Pancreas (tissue), 10 donors: Measurements from ENCODE around the gene MRPL51. TPM values are rescaled to one million over a fixed set of nuclear protein-coding genes. Genes with fewer than 3 reads are reported as not detected.

ENCODE experiments used
- ATAC-seq, 4 donors: fragments of 200-7000 bp; cut with Tn5 transposase; one replicate each; pipeline versions ENCODE4 v1.8.0 to v1.9.1; 2020; ENCODE audit warnings: mild to moderate bottlenecking in 4 of 4, moderate library complexity in 4 of 4
- DNase-seq, 6 donors: peaks; one replicate each; pipeline ENCODE4 v3.0.0-alpha.2; 2020
- FAIRE-seq: peaks from 2 replicates; lab custom pipeline; 2012; peaks lifted over from hg19 to GRCh38; lab: Jason Lieb, UNC
- H3K27ac ChIP-seq, 4 donors: fragments of 200-600 bp; sonication (generic); 1 replicate in 3 of 4; 2 replicates in 1 of 4; pipeline versions ENCODE4 v1.5.0 to v1.8.0; 2020
- H3K27me3 ChIP-seq, 4 donors: fragments of 200-600 bp; one replicate each; pipeline ENCODE4 v1.8.0; 2021
- H3K36me3 ChIP-seq, 3 donors: fragments of 200-600 bp; sonication (generic) in 1 of 3; one replicate each; pipeline versions ENCODE4 v1.5.0 to v1.8.0; 2020 to 2021
- H3K4me1 ChIP-seq, 3 donors: fragments of 200-600 bp; one replicate each; pipeline ENCODE4 v1.8.0; 2021
- H3K4me3 ChIP-seq, 4 donors: fragments of 200-600 bp; sonication (generic) in 2 of 4; one replicate each; pipeline versions ENCODE4 v1.5.0 to v1.8.0; 2020 to 2021
- H3K9me3 ChIP-seq, 4 donors: fragments of 200-600 bp; one replicate each; pipeline ENCODE4 v1.8.0; 2021
- CTCF ChIP-seq, 4 donors: fragments of 200-600 bp; sonication (generic) in 3 of 4; IDR thresholded peaks; one replicate each; pipeline versions ENCODE4 v1.5.0 to v1.8.0; 2021; ENCODE audit warnings: antibody characterized with exemption in 4 of 4
- WGBS, 2 donors: extraction: QIAGEN DNeasy Blood & Tissue Kit; methylation state at CpG; one replicate each; pipeline ENCODE4 v1.1.7; 2013; 5-methylcytosine and 5-hydroxymethylcytosine counted together
- intact Hi-C, 3 donors: fragments of 100-400 bp; cut with DNase I; formaldehyde crosslinking; loops; one replicate each; pipeline versions ENCODE4 v1.11.1 to v1.14.2; 2022
- polyA plus RNA-seq, 2 donors: library from polyadenylated mRNA; stranded (reverse); fragments of 200-250 nt; gene quantifications; one replicate each; pipeline ENCODE4 v1.2.3, GENCODE V29; 2013
- total RNA-seq, 6 donors: library from RNA; stranded (reverse); fragmentation: NEBNext Ultra II Directional in 4 of 6; extraction: Animal tissue kit (Norgen Biotek cat#: 25700) in 4 of 6; gene quantifications; one replicate each; pipeline versions ENCODE4 v1.2.1 to v1.2.4, GENCODE V29; 2021 to 2023
- donor health status: healthy with polysubstance abuse.
- donor health status: DM: no; HTN: no; CAD: no; lungs with moderate emphysema.
- donor health status: DM: no; HTN: no; CAD: no.
- donor health status: control.
- donor health status: control.
- donor health status: Bipolar disorder and iron deficiency.
- donor health status: DM: yes; HTN: yes; CAD: no.
- donor health status: DM: no; HTN: no; CAD: no.
- donor health status: DM: no; HTN: no; CAD: no.
- donor health status: DM: yes; HTN: yes; CAD: no.

The MRPL51 gene
- 10 to 100 TPM; 66.3 to 79.7 (median 69.9) TPM for total RNA-seq
- 10 to 100 TPM; 30.6 to 64.7 TPM for polyA plus RNA-seq

DNA sequence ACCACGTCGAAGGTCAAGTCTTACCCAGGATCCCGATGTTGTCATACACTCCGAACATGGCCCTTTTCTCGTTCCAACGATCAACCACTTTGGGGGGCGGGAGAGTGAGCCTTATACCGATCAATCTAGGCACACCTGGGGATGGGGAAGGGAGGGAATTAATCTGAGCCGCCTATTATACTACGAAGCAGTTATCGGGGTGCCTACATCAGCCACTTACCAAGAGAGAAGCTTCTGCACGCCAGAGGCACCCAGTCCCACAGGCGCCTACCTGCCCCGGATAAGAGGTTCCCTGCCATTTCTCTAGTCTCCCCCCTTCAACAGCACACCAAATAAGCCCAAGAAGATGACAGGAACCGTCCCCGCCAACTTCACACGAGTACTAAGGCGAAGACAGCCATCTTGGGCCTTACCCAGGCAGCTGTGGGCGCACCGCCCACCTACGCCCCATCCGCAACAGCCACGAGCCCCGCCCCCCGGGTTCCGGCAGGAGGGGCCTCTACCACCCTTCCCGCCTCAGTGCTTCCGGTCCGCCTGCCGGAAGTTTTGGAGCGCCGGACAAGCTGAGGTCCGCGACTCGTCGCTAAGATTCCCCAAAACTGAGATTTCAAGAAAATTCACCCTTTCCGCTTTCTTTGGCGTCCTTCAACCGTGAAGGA is at the start of gene MRPL51:
Gene MRPL51 (minus strand): TSS at position 425 of the 659 bp plus-strand sequence. CDS start 126 bp downstream, at position 299.
- 0 to 1% methylated on average over 39 of the region's 39 CpGs for WGBS, 2 donors
- H3K27me3 ChIP-seq, result no peaks in the 10 kb centered on the region
- H3K4me3 ChIP-seq, result peak within 1 kb of the TSS; percentile 58 to 85 (median 76)
- no peaks in the 10 kb centered on the region for H3K36me3 ChIP-seq
- no peaks in the 10 kb centered on the region for H3K9me3 ChIP-seq
- peak within 1 kb of the TSS; percentile 76 to 94 (median 86) for H3K27ac ChIP-seq
- peaks cover 7 to 16% (median 15%) of the 10 kb centered on the region in 3 donors for H3K4me1 ChIP-seq
- intact Hi-C loops, result no loop called here
- DNase-seq (peak; percentile 94 to 99 (median 98)), FAIRE-seq (peak; percentile 17), ATAC-seq (peak; percentile 95 to 98 (median 98))
- no peak for TF ChIP-seq CTCF (IDR thresholded peaks at IDR 0.05)

DNA sequence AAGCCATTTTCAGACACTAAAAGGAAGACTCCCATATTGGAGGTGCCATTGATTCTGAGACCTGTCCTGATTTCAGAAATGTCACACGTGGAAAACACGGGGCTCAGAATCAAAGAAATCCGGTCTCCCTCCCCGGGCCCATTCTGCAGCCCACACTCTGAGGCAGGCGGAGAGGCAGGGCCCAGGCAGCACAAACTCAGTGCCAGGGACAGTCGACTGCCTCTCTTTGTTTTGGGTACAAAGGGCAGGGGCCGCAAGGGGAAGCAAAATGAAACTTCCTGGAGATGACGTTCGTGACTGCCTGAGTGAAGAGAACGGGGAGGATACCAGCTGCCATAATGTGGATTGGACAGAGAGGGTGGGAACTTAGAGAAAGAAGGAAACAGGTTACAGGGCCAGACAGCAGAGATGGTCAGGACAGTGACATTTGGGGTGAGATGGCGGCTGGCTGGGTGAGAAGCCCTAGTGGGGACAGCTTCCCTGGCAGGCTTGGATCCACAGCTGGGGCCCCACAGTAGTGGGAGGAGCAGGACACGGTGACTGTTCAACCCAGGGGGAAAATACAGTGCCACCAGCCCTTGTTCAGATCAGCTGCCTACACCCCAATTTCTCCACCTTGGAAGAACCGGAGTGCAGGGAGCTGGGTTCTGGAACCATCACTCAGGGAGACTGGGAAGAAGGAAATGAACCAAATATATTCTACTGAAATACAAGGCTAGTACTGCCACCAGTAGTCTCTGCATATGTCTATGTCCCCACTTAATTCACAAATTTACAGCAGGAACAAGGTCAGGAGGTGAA is 49.3 kb upstream of the MRPL51 start:
- intact Hi-C loops, result no loop called here
- no peak for DNase-seq
- Histone ChIP-seq H3K4me3 (no peak overlapping the region), H3K4me1 (no peaks in the 10 kb centered on the region), H3K27me3 (no peaks in the 10 kb centered on the region), H3K27ac (no peak overlapping the region), H3K9me3 (no peaks in the 10 kb centered on the region), H3K36me3 (peaks cover 0 to 7% (median 3%) of the 10 kb centered on the region in 3 donors)
- FAIRE-seq, result no peak
- TF ChIP-seq CTCF (IDR thresholded peaks at IDR 0.05), result no peak
- ATAC-seq, result peak in 2 of 4 donors; percentile 22 to 25
- WGBS, 2 donors, result 80 to 84% methylated on average over 13 of the region's 13 CpGs

DNA sequence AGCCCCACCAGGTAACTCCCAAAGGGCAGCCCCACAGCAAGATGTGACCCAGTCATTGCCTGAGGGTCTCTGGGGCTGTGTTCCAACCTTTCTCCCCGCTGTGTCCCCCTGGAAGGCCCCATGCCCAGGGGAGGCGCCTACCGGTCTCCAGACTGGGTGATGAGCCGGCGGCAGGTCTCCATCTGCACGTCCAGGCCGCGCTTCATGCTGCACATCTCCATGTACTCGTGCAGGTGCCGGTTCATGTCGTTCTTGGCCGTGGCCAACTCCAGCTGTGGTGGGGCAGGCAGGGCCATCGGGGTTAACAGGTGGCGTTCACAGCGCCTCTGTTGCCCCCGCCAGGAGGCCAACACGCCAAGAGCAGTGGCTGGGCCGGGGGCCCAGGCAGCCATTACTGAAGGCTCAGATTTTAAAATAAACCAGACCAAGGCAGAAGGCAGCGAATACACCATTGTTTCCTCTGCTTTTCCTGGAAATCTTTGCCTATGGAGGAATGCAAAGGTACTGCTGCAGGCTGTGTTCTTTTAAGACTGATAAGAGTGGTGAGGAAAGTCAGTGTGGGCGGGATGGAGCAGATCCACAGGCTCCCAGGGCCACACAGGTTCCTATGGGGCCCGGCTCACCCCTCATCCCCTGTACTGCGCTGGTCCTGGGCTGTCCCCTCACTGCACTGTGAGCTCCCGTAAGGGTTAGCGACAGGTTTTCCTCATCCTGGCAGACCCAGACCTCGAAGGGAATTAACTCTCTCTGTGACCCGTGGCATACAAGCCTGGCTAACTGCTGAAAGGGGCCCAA is 48.5 kb upstream of the MRPL51 start:
- no peaks in the 10 kb centered on the region for H3K4me1 ChIP-seq
- no peak for FAIRE-seq
- H3K4me3 ChIP-seq, result no peak overlapping the region
- peaks cover 0 to 11% (median 3%) of the 10 kb centered on the region in 3 donors for H3K36me3 ChIP-seq
- WGBS, 2 donors, result 87 to 92% methylated on average over 26 of the region's 26 CpGs
- TF ChIP-seq CTCF (IDR thresholded peaks at IDR 0.05), result no peak
- no peak for DNase-seq
- H3K9me3 ChIP-seq, result no peaks in the 10 kb centered on the region
- intact Hi-C loops, result no loop called here
- no peak overlapping the region for H3K27ac ChIP-seq
- no peak for ATAC-seq
- no peaks in the 10 kb centered on the region for H3K27me3 ChIP-seq

GRCh38 chr12:6540181-6540877 is 47.3 kb upstream of the MRPL51 start:
- peak in 3 of 4 donors; percentile 28 to 41 (median 38) for ATAC-seq
- 74 to 78% methylated on average over 35 of the region's 35 CpGs for WGBS, 2 donors
- no peak for FAIRE-seq
- Histone ChIP-seq H3K9me3 (no peaks in the 10 kb centered on the region), H3K27me3 (no peaks in the 10 kb centered on the region), H3K4me1 (peaks cover 5 to 8% (median 6%) of the 10 kb centered on the region in 3 donors), H3K36me3 (peaks cover 0 to 6% (median 3%) of the 10 kb centered on the region in 3 donors), H3K27ac (no peak overlapping the region), H3K4me3 (no peak overlapping the region)
- intact Hi-C loops, result no loop called here
- no peak for TF ChIP-seq CTCF (IDR thresholded peaks at IDR 0.05)
- no peak for DNase-seq
